Bronchus fibroblast of lung (primary cell): ENCODE data around the gene RANBP10. TPM values are rescaled to one million over a fixed set of nuclear protein-coding genes. Genes with fewer than 3 reads are reported as not detected.

Experiments
- total RNA-seq: library from RNA; depleted of rRNA; stranded (reverse); fragments of >200 nt; gene quantifications from 2 replicates; pipeline ENCODE4 v1.2.3, GENCODE V29; 2015

RANBP10 gene
- total RNA-seq: 4.0 and 4.4 TPM in 2 replicates

DNA sequence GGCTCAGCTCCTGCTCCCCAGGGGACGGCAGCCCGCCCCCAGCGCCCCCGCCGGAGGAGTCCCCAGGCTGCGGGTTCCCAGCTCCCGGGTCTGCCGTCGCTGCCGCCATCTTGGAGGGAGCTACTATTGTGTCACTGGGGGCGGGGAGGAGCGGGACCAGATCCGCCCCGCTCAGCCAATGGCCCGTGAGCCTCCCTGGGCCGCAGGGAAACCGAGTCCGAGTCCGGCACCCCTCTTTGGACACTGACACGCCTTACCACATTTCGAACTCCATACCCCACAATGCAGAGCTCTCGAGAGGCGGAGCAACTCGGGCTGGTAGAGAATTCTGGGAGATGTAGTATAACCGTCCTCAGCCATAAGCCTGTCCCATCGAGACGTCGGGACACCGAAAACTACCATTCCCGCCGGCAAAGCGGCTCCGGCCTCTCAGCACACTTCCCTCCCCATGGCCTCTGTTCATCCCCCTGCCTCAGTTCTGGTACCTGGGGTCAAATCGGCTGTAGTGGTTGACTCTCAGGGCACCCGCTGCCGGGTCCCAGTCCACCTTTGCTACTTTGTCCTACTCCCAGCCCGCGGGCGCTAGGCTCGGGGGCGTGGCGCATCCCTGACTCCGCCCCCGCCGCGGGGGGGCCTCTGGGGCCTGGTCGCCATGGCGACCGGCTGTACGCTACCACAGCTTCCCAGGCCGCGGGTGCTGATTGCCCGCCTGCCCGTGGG, at the start of gene RANBP10, which contains the start of gene TSNAXIP1:
TSS of gene RANBP10 (minus strand) at position 133 of the 720 bp plus-strand sequence. CDS start at position 109, 24 bp downstream.
TSS of gene TSNAXIP1 (plus strand) at position 462 of the 720 bp plus-strand sequence. CDS start 261 bp downstream, outside the sequence.

DNA sequence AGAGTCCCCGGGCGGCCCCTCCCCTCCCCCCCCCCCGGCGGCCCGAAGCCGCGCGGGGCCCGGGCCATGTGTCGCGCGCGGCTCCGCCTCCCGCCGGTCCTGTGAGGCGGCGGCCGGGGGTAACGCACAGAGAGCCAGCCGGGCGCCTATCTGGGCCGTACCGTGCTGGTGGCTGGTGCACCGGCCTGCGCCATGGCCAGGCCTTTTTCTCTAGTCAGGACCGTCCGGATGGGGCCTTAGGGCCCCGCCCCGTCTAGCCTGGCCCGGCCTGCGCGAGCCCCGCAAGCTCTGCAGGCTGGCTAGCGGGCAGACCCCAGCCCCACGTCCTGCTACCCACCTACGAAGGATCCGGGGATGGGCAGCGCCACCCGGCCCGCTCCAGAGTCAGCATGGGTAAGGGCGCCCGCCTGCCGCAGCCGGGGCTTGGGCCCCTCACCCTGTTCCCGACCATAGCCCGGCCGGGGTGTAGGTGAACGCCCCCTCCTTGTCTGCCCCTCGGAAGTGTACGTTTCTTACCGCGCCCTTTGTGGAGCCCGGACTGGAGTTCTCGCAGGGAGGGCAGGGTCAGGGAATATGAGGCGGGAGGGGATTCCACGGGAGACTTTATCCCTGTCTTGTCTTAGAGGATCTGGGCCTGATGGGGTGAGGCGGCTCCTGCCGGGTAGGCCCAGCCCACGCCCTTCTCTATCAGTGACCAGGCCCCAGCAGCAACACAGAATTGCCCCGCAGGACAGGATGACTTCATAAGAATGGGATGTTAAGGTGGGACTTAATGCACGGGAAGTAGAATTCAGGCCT, 40.9 kb upstream of the RANBP10 start, which contains the start of gene CENPT:
TSS of gene CENPT (minus strand) at position 630 of the 798 bp plus-strand sequence. CDS start 13,834 bp downstream, outside the sequence.

DNA sequence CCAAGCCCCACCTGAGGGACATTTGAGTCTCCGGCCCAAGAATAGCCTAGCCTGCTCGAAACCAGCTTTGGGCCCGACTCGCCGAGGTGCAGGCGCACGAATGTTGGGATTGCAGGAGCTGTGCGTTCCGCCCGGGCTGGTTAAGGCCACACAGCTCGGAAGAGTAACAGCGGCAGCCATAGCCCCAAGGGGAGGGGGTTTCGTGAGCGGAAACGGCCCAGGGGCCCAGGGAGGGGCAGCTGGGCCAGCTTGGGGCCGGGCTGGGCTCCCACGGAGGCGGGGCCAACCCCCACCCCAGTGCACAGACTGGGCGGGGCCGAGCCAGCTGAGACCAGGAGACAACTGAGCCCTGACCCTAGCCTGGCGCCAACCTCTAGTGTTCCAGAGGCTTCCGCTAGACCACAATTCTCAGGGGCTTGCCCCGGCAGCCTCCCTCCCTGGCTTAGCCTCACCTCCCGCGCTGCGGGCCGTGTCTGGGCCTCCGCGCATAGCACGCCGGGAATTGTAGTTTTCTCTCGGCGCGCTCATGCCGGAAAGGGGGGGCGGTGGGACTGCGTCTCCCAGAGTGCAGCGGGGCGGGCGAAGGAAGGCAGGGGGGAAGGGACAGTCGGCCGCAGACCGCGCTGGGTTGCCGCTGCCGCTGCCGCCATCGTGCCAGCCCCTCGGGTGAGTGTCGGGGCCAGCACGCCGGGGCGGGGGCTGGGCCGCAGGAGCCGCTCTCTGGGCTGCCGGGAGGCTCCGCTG, 40.1 kb upstream of the RANBP10 start, which contains the start of gene NUTF2:
TSS of gene NUTF2 (plus strand) at position 614 of the 744 bp plus-strand sequence. CDS start 18,198 bp downstream, outside the sequence.

DNA sequence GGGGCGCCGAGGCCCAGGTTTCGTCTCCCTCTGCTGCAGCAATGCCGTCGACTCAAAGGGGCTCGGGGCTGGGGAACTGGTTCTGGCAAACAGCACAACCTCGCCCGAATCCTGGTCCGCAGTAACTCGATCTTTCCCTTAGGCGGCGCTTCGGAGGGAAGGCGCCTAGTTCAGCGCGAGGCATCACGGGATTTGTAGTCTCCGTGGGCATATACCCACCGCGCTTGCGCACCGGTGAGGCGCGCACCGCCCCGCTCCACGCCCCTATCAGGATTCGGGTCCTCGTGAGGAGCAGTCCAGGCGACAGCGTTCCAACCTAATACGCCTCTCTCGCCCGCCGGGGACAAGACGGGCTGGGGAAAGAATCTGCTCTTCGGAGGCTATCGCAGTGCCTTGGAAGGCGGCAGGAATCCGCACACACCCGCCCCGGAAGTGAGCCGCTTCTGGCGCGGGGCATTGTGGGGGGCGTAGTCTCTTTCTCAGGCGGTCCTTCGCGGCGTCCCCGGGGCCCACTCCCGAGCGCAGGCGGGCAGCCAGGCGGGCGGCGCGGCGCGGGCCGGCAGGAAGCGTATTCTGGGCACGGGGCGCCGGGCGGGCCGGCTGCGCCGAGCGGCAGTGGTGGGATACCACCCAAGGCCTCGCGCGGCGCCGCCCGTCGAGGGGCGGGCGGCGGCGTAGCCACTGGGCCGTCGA, 35.6 kb upstream of the RANBP10 start, which contains the start of gene THAP11:
TSS of gene THAP11 (plus strand) at position 505 of the 693 bp plus-strand sequence. CDS start 235 bp downstream, outside the sequence.

DNA sequence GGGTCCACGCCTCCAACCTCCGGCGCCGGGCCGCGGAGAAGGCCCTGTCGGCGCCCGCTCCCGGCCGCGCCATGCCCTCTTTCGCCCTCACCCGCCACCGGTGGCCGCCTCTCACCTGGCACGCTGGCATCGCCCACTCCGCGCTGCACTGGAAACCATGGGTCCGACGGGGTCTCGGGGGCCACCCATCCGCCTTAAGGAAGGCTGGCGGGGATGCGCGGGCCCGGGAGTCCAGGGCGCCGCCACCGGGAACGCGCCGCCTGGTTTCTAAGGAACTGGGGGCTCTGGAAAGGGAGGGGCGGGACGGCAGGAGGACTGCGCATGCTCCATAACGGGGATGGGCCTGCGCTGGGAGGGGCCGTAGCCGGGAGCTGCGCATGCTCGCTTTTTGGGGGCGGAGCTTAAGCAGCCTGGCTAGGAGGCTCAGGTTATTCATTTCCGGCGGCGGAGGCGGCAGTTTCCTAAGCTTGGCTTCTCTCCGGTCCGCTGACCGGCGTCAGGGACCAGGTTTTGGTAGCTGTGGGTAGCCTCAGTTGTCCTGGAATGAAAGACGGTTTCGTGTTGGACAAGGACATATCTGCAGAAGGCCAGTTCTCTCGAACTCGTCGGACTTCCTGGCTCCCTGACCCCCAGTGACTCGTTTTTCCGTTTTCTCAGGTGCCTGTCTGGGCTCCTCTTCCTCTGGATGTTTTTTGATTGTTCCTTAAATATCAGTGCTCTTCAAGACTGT, 87.1 kb downstream of the RANBP10 start, which contains the start of gene GFOD2:
TSS of gene GFOD2 (minus strand) at position 269 of the 730 bp plus-strand sequence. CDS start 33,601 bp downstream, outside the sequence.

Other genes starting within 250 kb of the RANBP10 start
- gene CTCF, start 244.0 kb downstream of the RANBP10 start, total RNA-seq: 19.9 and 20.5 TPM in 2 replicates
- gene CARMIL2, start 161.4 kb downstream of the RANBP10 start, total RNA-seq: 0.15 and 0.34 TPM in 2 replicates
- gene ACD, start 146.3 kb downstream of the RANBP10 start, total RNA-seq: 41.9 and 47.7 TPM in 2 replicates
- 1.8 and 3.0 TPM in 2 replicates for gene PARD6A, start 145.6 kb downstream of the RANBP10 start, total RNA-seq
- gene ENKD1, start 139.8 kb downstream of the RANBP10 start, total RNA-seq: 16.5 and 17.7 TPM in 2 replicates
- 3.5 and 4.9 TPM in 2 replicates for gene C16orf86, start 139.7 kb downstream of the RANBP10 start, total RNA-seq
- 11.0 and 12.1 TPM in 2 replicates for gene GFOD2, start 87.2 kb downstream of the RANBP10 start, total RNA-seq
- gene TSNAXIP1, start 329 bp upstream of the RANBP10 start, total RNA-seq: 0.17 and 1.2 TPM in 2 replicates
- 35.1 and 35.2 TPM in 2 replicates for gene THAP11, start 35.8 kb upstream of the RANBP10 start, total RNA-seq
- 154 and 200 TPM in 2 replicates for gene NUTF2, start 40.4 kb upstream of the RANBP10 start, total RNA-seq
- 38.0 and 38.8 TPM in 2 replicates for gene CENPT, start 41.1 kb upstream of the RANBP10 start, total RNA-seq
- gene EDC4, start 66.5 kb upstream of the RANBP10 start, total RNA-seq: 48.5 and 62.5 TPM in 2 replicates
- 0.30 and 0.50 TPM in 2 replicates for gene NRN1L, start 78.3 kb upstream of the RANBP10 start, total RNA-seq
- gene PSKH1, start 86.7 kb upstream of the RANBP10 start, total RNA-seq: 10.6 and 12.5 TPM in 2 replicates
- gene CTRL, start 125.3 kb upstream of the RANBP10 start, total RNA-seq: 1.0 and 1.3 TPM in 2 replicates
- 40.0 and 47.4 TPM in 2 replicates for gene PSMB10, start 130.3 kb upstream of the RANBP10 start, total RNA-seq
- 10.1 and 11.6 TPM in 2 replicates for gene LCAT, start 137.6 kb upstream of the RANBP10 start, total RNA-seq
- 29.4 and 33.1 TPM in 2 replicates for gene SLC12A4, start 162.1 kb upstream of the RANBP10 start, total RNA-seq
- gene DPEP3, start 173.9 kb upstream of the RANBP10 start, total RNA-seq: not detected in 2 replicates
- gene DPEP2, start 192.9 kb upstream of the RANBP10 start, total RNA-seq: not detected in 2 replicates
- not detected in 2 replicates for gene DPEP2NB, start 209.4 kb upstream of the RANBP10 start, total RNA-seq
- gene DDX28, start 216.7 kb upstream of the RANBP10 start, total RNA-seq: 6.4 and 7.7 TPM in 2 replicates
- 19.5 and 22.0 TPM in 2 replicates for gene DUS2, start 216.7 kb upstream of the RANBP10 start, total RNA-seq